Activated CD4-positive, alpha-beta T cell treated with anti-CD3 and anti-CD28 coated beads, Interleukin-2, amount 10 ng/mL, durations not matched to agents 24 days and 14 days (primary cell): ENCODE data around the gene MAP1S. TPM values are rescaled to one million over a fixed set of nuclear protein-coding genes. Genes with fewer than 3 reads are reported as not detected.
A peak's percentile ranks its signal among the peaks of the same experiment; 100 is the strongest.
"Not testable (repeated sequence)": the region's sequence is repeated elsewhere in the genome, so short reads cannot be mapped to it uniquely, and the experiment has no call there.

Experiments used
- DNase-seq: peaks from one replicate; pipeline ENCODE4 v3.0.0; 2022
- H3K27ac Mint-ChIP-seq: one replicate; pipeline ENCODE4 v1.8.0; 2022; ENCODE audit warnings: mild to moderate bottlenecking, mixed read lengths
- H3K27me3 Mint-ChIP-seq: one replicate; pipeline ENCODE4 v1.8.0; 2022; ENCODE audit warnings: mixed read lengths
- H3K36me3 Mint-ChIP-seq: one replicate; pipeline ENCODE4 v1.8.0; 2022; ENCODE audit warnings: low read depth, mild to moderate bottlenecking, mixed read lengths
- H3K4me1 Mint-ChIP-seq: one replicate; pipeline ENCODE4 v1.8.0; 2021; ENCODE audit warnings: mixed read lengths
- H3K4me3 Mint-ChIP-seq: one replicate; pipeline ENCODE4 v1.8.0; 2022; ENCODE audit warnings: mild to moderate bottlenecking, moderate library complexity, mixed read lengths
- H3K9me3 Mint-ChIP-seq: one replicate; pipeline ENCODE4 v1.8.0; 2021; ENCODE audit warnings: mixed read lengths
- intact Hi-C: fragments of 100-400 bp; cut with micrococcal nuclease; formaldehyde crosslinking; loops from one replicate; pipeline ENCODE4 v1.15.1; 2023
- total RNA-seq: library from RNA; stranded (reverse); gene quantifications from 2 replicates; pipeline ENCODE4 v1.2.3, GENCODE V29; 2022

MAP1S gene
- total RNA-seq, 1 donor from 2014 or later: 70.3 TPM

GRCh38 chr19:17775245-17775927 is 56.1 kb downstream of the MAP1S start:
- no peak overlapping the region for H3K27ac Mint-ChIP-seq
- intact Hi-C loops: loop anchor here (5.0 kb wide), 1 partner anchor 53 kb away; no protein-coding TSS in a partner anchor
- peaks cover 14% of the 10 kb centered on the region for H3K4me1 Mint-ChIP-seq
- H3K27me3 Mint-ChIP-seq: no peaks in the 10 kb centered on the region
- DNase-seq: peak; percentile 77
- H3K36me3 Mint-ChIP-seq: peaks cover 63% of the 10 kb centered on the region
- no peak overlapping the region for H3K4me3 Mint-ChIP-seq
- H3K9me3 Mint-ChIP-seq: no peaks in the 10 kb centered on the region

- no peaks in the 10 kb centered on the region for H3K27me3 Mint-ChIP-seq
- no peak overlapping the region for H3K4me3 Mint-ChIP-seq
- no peaks in the 10 kb centered on the region for H3K9me3 Mint-ChIP-seq
- peaks cover 15% of the 10 kb centered on the region for H3K4me1 Mint-ChIP-seq
- H3K27ac Mint-ChIP-seq: peak overlapping the region; percentile 76
- H3K36me3 Mint-ChIP-seq: peaks cover 60% of the 10 kb centered on the region
- intact Hi-C loops: loop anchor here (5.0 kb wide), 1 partner anchor 54 kb away; no protein-coding TSS in a partner anchor
- no peak for DNase-seq
Observed at GRCh38 chr19:17775991-17776803, 56.9 kb downstream of the MAP1S start.

- intact Hi-C loops: loop anchor here (5.0 kb wide), 1 partner anchor 56 kb away; no protein-coding TSS in a partner anchor
- not testable (repeated sequence) for H3K9me3 Mint-ChIP-seq, H3K4me3 Mint-ChIP-seq, DNase-seq, H3K27me3 Mint-ChIP-seq, H3K27ac Mint-ChIP-seq
- peaks cover 59% of the 10 kb centered on the region for H3K36me3 Mint-ChIP-seq
- H3K4me1 Mint-ChIP-seq: peaks cover 15% of the 10 kb centered on the region
Observed at GRCh38 chr19:17777840-17778239, 58.6 kb downstream of the MAP1S start.

GRCh38 chr19:17778251-17778967 is 59.1 kb downstream of the MAP1S start:
- no peaks in the 10 kb centered on the region for H3K9me3 Mint-ChIP-seq
- H3K4me1 Mint-ChIP-seq: peaks cover 15% of the 10 kb centered on the region
- intact Hi-C loops: loop anchor here (5.0 kb wide), 1 partner anchor 56 kb away; no protein-coding TSS in a partner anchor
- H3K36me3 Mint-ChIP-seq: peaks cover 56% of the 10 kb centered on the region
- DNase-seq: peak; percentile 82
- H3K27ac Mint-ChIP-seq: no peak overlapping the region
- H3K4me3 Mint-ChIP-seq: no peak overlapping the region
- H3K27me3 Mint-ChIP-seq: no peaks in the 10 kb centered on the region

- Mint-ChIP-seq H3K4me3 (no peak overlapping the region), H3K4me1 (peaks cover 17% of the 10 kb centered on the region), H3K27ac (peak overlapping the region; percentile 73), H3K36me3 (peaks cover 52% of the 10 kb centered on the region), H3K9me3 (no peaks in the 10 kb centered on the region), H3K27me3 (no peaks in the 10 kb centered on the region)
- peak; percentile 53 for DNase-seq
- intact Hi-C loops: loop anchor here (5.0 kb wide), 1 partner anchor 57 kb away; no protein-coding TSS in a partner anchor
Observed at GRCh38 chr19:17778968-17779929, 60.0 kb downstream of the MAP1S start.

- DNase-seq: no peak
- peaks cover 46% of the 10 kb centered on the region for H3K36me3 Mint-ChIP-seq
- no peak overlapping the region for H3K4me3 Mint-ChIP-seq
- intact Hi-C loops: loop anchor here (5.0 kb wide), 1 partner anchor 77 kb away; the partner anchor contains the start of gene RPL18A
- H3K9me3 Mint-ChIP-seq: no peaks in the 10 kb centered on the region
- H3K27me3 Mint-ChIP-seq: no peaks in the 10 kb centered on the region
- peaks cover 18% of the 10 kb centered on the region for H3K4me1 Mint-ChIP-seq
- H3K27ac Mint-ChIP-seq: no peak overlapping the region
Observed at GRCh38 chr19:17780781-17781180, 61.5 kb downstream of the MAP1S start.

GRCh38 chr19:17783721-17784120 is 64.4 kb downstream of the MAP1S start:
- DNase-seq, H3K27ac Mint-ChIP-seq, H3K27me3 Mint-ChIP-seq, H3K4me3 Mint-ChIP-seq, H3K9me3 Mint-ChIP-seq: not testable (repeated sequence)
- Mint-ChIP-seq H3K36me3 (peaks cover 45% of the 10 kb centered on the region), H3K4me1 (peaks cover 14% of the 10 kb centered on the region)
- intact Hi-C loops: loop anchor here (2.0 to 5.0 kb wide), 2 partner anchors 74 to 79 kb away; partner anchors contain the start of gene RPL18A

Other genes with a start within 250 kb of the MAP1S start
- gene SLC27A1, start 249.0 kb upstream of the MAP1S start, total RNA-seq: 1.8 and 2.5 TPM in 2 replicates
- 64.8 and 73.7 TPM in 2 replicates for gene PGLS, start 207.8 kb upstream of the MAP1S start, total RNA-seq
- 103 and 106 TPM in 2 replicates for gene COLGALT1, start 163.8 kb upstream of the MAP1S start, total RNA-seq
- 0.02 TPM in 2 replicates for gene UNC13A, start 31.1 kb upstream of the MAP1S start, total RNA-seq
- gene FCHO1, start 32.0 kb downstream of the MAP1S start, total RNA-seq: 91.9 and 96.2 TPM in 2 replicates
- not detected in 2 replicates for gene B3GNT3, start 75.7 kb downstream of the MAP1S start, total RNA-seq
- 5.9 and 8.7 TPM in 2 replicates for gene INSL3, start 102.0 kb downstream of the MAP1S start, total RNA-seq
- 226 and 239 TPM in 2 replicates for gene JAK3, start 128.5 kb downstream of the MAP1S start, total RNA-seq
- gene RPL18A, start 140.4 kb downstream of the MAP1S start, total RNA-seq: 2,698 and 2,718 TPM in 2 replicates
- 1.1 and 1.5 TPM in 2 replicates for gene SLC5A5, start 152.5 kb downstream of the MAP1S start, total RNA-seq
- 126 and 136 TPM in 2 replicates for gene CCDC124, start 213.5 kb downstream of the MAP1S start, total RNA-seq
- gene KCNN1, start 247.6 kb downstream of the MAP1S start, total RNA-seq: 0.62 TPM in 1 of 2 replicates, not detected in the other